Smooth muscle cell (in vitro differentiated cells): Measurements from ENCODE around the gene MSI2. TPM values are rescaled to one million over a fixed set of nuclear protein-coding genes. Genes with fewer than 3 reads are reported as not detected.

Experiments used
- DNase-seq: peaks from one replicate; lab custom pipeline; 2025; ENCODE audit not compliant: unreplicated experiment; lab: John Stamatoyannopoulos, UW
- H2AFZ ChIP-seq: fragments of 200-600 bp; sonication (generic); 2 replicates; pipeline ENCODE4 v1.6.0; 2016; ENCODE audit warnings: antibody characterized with exemption, low read depth, mild to moderate bottlenecking
- H3F3A ChIP-seq: fragments of 200-600 bp; sonication (generic); 2 replicates; pipeline ENCODE4 v1.6.0; 2017; ENCODE audit warnings: antibody characterized with exemption, low read depth
- H3K27ac ChIP-seq: fragments of 200-600 bp; sonication (generic); 2 replicates; pipeline ENCODE4 v1.5.1; 2016; ENCODE audit warnings: low read depth, mild to moderate bottlenecking
- H3K27me3 ChIP-seq: fragments of 200-600 bp; sonication (generic); 2 replicates; pipeline ENCODE4 v1.6.1; 2016; ENCODE audit warnings: low read depth, mild to moderate bottlenecking
- H3K36me3 ChIP-seq: fragments of 200-600 bp; sonication (generic); 2 replicates; pipeline ENCODE4 v1.5.1; 2016; ENCODE audit warnings: low read depth
- H3K4me1 ChIP-seq: fragments of 200-600 bp; sonication (generic); 2 replicates; pipeline ENCODE4 v1.5.1; 2016; ENCODE audit warnings: low read depth
- H3K4me2 ChIP-seq: fragments of 200-600 bp; sonication (generic); 2 replicates; pipeline ENCODE4 v1.6.0; 2016; ENCODE audit warnings: mild to moderate bottlenecking
- H3K4me3 ChIP-seq: fragments of 200-600 bp; sonication (generic); 2 replicates; pipeline ENCODE4 v1.5.1; 2016; ENCODE audit warnings: mild to moderate bottlenecking
- H3K79me2 ChIP-seq: fragments of 200-600 bp; sonication (generic); 2 replicates; pipeline ENCODE4 v1.6.0; 2016; ENCODE audit warnings: low read depth, mild to moderate bottlenecking
- H3K9ac ChIP-seq: fragments of 200-600 bp; sonication (generic); 2 replicates; pipeline ENCODE4 v1.6.0; 2016; ENCODE audit warnings: low read depth
- H3K9me3 ChIP-seq: fragments of 200-600 bp; sonication (generic); replicated peaks from 2 replicates; pipeline ENCODE4 v1.5.1; 2016; ENCODE audit warnings: low read depth
- H4K20me1 ChIP-seq: fragments of 200-600 bp; sonication (generic); 2 replicates; pipeline ENCODE4 v1.6.0; 2016; ENCODE audit warnings: low read depth
- CTCF ChIP-seq: fragments of 200-600 bp; sonication (generic); IDR thresholded peaks from 2 replicates; pipeline ENCODE4 v1.5.1; 2017; ENCODE audit warnings: borderline replicate concordance, mild to moderate bottlenecking, antibody characterized with exemption; ENCODE audit not compliant: insufficient read depth, poor library complexity, severe bottlenecking
- WGBS: methylation state at CpG from one replicate; pipeline ENCODE4 v1.1.7; 2016; ENCODE audit warnings: low lambda C conversion rate; 5-methylcytosine and 5-hydroxymethylcytosine counted together
- polyA plus RNA-seq: library from polyadenylated mRNA; unstranded; fragments of >200 nt; fragmentation: Nextera tagmentation; extraction: Ambion mirVana; gene quantifications from 2 replicates; pipeline ENCODE4 v1.2.1, GENCODE V29; 2016
- total RNA-seq: library from RNA; depleted of rRNA; stranded (reverse); fragments of >200 nt; gene quantifications from 2 replicates; pipeline ENCODE4 v1.2.3, GENCODE V29; 2014

MSI2 gene
- total and polyA plus RNA-seq, 2 experiments from 2014 or later = 5.7 to 36.5 TPM

GRCh38 chr17:57584050-57584551 lies 327.8 kb downstream of the MSI2 start:
- DNase-seq = no peak
- no peaks in the 10 kb centered on the region for H3K9me3 ChIP-seq
- H3K27ac ChIP-seq = no peak overlapping the region
- no peaks in the 10 kb centered on the region for H3K79me2 ChIP-seq
- H3K4me3 ChIP-seq = no peak overlapping the region
- no peak overlapping the region for H3K4me2 ChIP-seq
- TF ChIP-seq CTCF = no peak
- H3K4me1 ChIP-seq = peaks cover 23% of the 10 kb centered on the region
- H3K9ac ChIP-seq = no peak overlapping the region
- no peaks in the 10 kb centered on the region for H3K36me3 ChIP-seq
- no peaks in the 10 kb centered on the region for H3F3A ChIP-seq
- H2AFZ ChIP-seq = no peak overlapping the region
- 87% methylated on average over 9 of the region's 9 CpGs for WGBS
- no peaks in the 10 kb centered on the region for H3K27me3 ChIP-seq
- no peaks in the 10 kb centered on the region for H4K20me1 ChIP-seq

- Histone ChIP-seq H3K4me3 (no peak overlapping the region), H3K9me3 (no peaks in the 10 kb centered on the region), H3K36me3 (no peaks in the 10 kb centered on the region), H2AFZ (no peak overlapping the region), H3K4me1 (peaks cover 13% of the 10 kb centered on the region), H3F3A (no peaks in the 10 kb centered on the region), H3K4me2 (no peak overlapping the region), H3K79me2 (no peaks in the 10 kb centered on the region), H3K27ac (no peak overlapping the region), H4K20me1 (no peaks in the 10 kb centered on the region), H3K27me3 (no peaks in the 10 kb centered on the region), H3K9ac (no peak overlapping the region)
- DNase-seq = no peak
- WGBS = 95% methylated on average over 22 of the region's 22 CpGs
- TF ChIP-seq CTCF = no peak
These were observed 329.2 kb downstream of the MSI2 start for GRCh38 chr17:57585341-57586195.

- DNase-seq = no peak
- Histone ChIP-seq H4K20me1 (no peaks in the 10 kb centered on the region), H3K36me3 (no peaks in the 10 kb centered on the region), H2AFZ (no peak overlapping the region), H3F3A (no peaks in the 10 kb centered on the region), H3K4me1 (peaks cover 12% of the 10 kb centered on the region), H3K27me3 (no peaks in the 10 kb centered on the region), H3K4me2 (no peak overlapping the region), H3K9me3 (no peaks in the 10 kb centered on the region), H3K9ac (no peak overlapping the region), H3K27ac (no peak overlapping the region), H3K79me2 (no peaks in the 10 kb centered on the region), H3K4me3 (no peak overlapping the region)
- 84% methylated on average over 5 of the region's 5 CpGs for WGBS
- no peak for TF ChIP-seq CTCF
These were observed 329.9 kb downstream of the MSI2 start for GRCh38 chr17:57586196-57586740.
